DND-41 (cell line): ENCODE data around the gene STXBP5L.

Experiments used
- ATAC-seq: fragments of 200-7000 bp; cut with Tn5 transposase; 3 replicates; pipeline ENCODE4 v1.9.1; 2021; ENCODE audit warnings: low read depth; ENCODE audit not compliant: insufficient read depth
- DNase-seq: peaks from one replicate; pipeline ENCODE4 v3.0.0-alpha.2; 2020
- H2AFZ ChIP-seq: 2 replicates; pipeline ENCODE4 v1.6.0; 2012; ENCODE audit warnings: low read depth, low read length
- H3K27ac ChIP-seq: 2 replicates; pipeline ENCODE4 v1.5.1; 2012; ENCODE audit warnings: low read length, inconsistent platforms
- H3K27me3 ChIP-seq: fragments of 200-600 bp; sonication (generic); 2 replicates; pipeline ENCODE4 v1.6.0; 2012; ENCODE audit warnings: low read length, mild to moderate bottlenecking, inconsistent platforms; ENCODE audit not compliant: insufficient read depth, poor library complexity
- H3K36me3 ChIP-seq: 2 replicates; pipeline ENCODE4 v1.5.1; 2012; ENCODE audit warnings: low read length, inconsistent platforms; ENCODE audit not compliant: insufficient read depth
- H3K4me1 ChIP-seq: 2 replicates; pipeline ENCODE4 v1.5.1; 2012; ENCODE audit warnings: mild to moderate bottlenecking, low read length; ENCODE audit not compliant: insufficient read depth
- H3K4me2 ChIP-seq: 2 replicates; pipeline ENCODE4 v1.6.0; 2012; ENCODE audit warnings: mild to moderate bottlenecking, moderate library complexity, low read length, inconsistent platforms; ENCODE audit not compliant: insufficient read depth
- H3K4me3 ChIP-seq, 2 experiments: fragments of 200-600 bp in 1 of 2; shearing (Covaris generic) in 1 of 2; 2 replicates each; pipeline ENCODE4 v1.5.1; 2012 to 2016; ENCODE audit warnings: inconsistent platforms in 2 of 2, low read length in 2 of 2, mild to moderate bottlenecking in 2 of 2, low read depth in 1 of 2, moderate library complexity in 1 of 2
- H3K79me2 ChIP-seq: 2 replicates; pipeline ENCODE4 v1.6.0; 2012; ENCODE audit warnings: low read length, inconsistent platforms; ENCODE audit not compliant: insufficient read depth
- H3K9ac ChIP-seq: 2 replicates; pipeline ENCODE4 v1.6.0; 2012; ENCODE audit warnings: low read depth, mild to moderate bottlenecking, inconsistent platforms, low read length, moderate library complexity
- H3K9me3 ChIP-seq: 2 replicates; pipeline ENCODE4 v1.5.1; 2012; ENCODE audit warnings: low read length, moderate library complexity, mild to moderate bottlenecking, inconsistent platforms; ENCODE audit not compliant: insufficient read depth, severe bottlenecking
- H4K20me1 ChIP-seq: 2 replicates; pipeline ENCODE4 v1.6.0; 2012; ENCODE audit warnings: low read length; ENCODE audit not compliant: insufficient read depth
- CTCF ChIP-seq: IDR thresholded peaks from 2 replicates; pipeline ENCODE4 v1.5.1; 2012; ENCODE audit warnings: borderline replicate concordance, low read length, moderate library complexity, mild to moderate bottlenecking; ENCODE audit not compliant: poor library complexity, severe bottlenecking; ENCODE audit errors: extremely low read depth
- EZH2 ChIP-seq: IDR thresholded peaks from 3 replicates; pipeline ENCODE4 v1.6.1; 2012; ENCODE audit warnings: borderline replicate concordance, low read depth, mild to moderate bottlenecking, moderate library complexity, low read length, inconsistent platforms; ENCODE audit not compliant: severe bottlenecking

Gene STXBP5L

GRCh38 chr3:121467085-121467484 is 559.1 kb downstream of the STXBP5L start:
- Histone ChIP-seq H2AFZ (no peak overlapping the region), H3K9me3 (no peaks in the 10 kb centered on the region), H3K79me2 (no peaks in the 10 kb centered on the region), H3K27me3 (no peaks in the 10 kb centered on the region), H4K20me1 (no peaks in the 10 kb centered on the region), H3K4me2 (no peak overlapping the region), H3K4me1 (no peaks in the 10 kb centered on the region), H3K9ac (no peak overlapping the region), H3K4me3 (no peak overlapping the region), H3K27ac (no peak overlapping the region), H3K36me3 (peaks cover 82% of the 10 kb centered on the region)
- ATAC-seq (no peak), DNase-seq (no peak)
- TF ChIP-seq CTCF: no peak
- TF ChIP-seq EZH2: no peak

- Histone ChIP-seq H3K9ac (no peak overlapping the region), H3K27me3 (no peaks in the 10 kb centered on the region), H4K20me1 (no peaks in the 10 kb centered on the region), H3K27ac (no peak overlapping the region), H3K4me3 (no peak overlapping the region), H3K4me1 (no peaks in the 10 kb centered on the region), H3K4me2 (no peak overlapping the region), H3K79me2 (0 out of 2 replicates have a peak, but pooled peaks cover 2% of the 10 kb centered on the region), H2AFZ (no peak overlapping the region), H3K36me3 (peaks cover 94% of the 10 kb centered on the region), H3K9me3 (no peaks in the 10 kb centered on the region)
- TF ChIP-seq EZH2 (no peak), CTCF (no peak)
- ATAC-seq (no peak), DNase-seq (no peak)
Measured at GRCh38 chr3:121473001-121473400, 565.0 kb downstream of the STXBP5L start.
